ENCODE data around the gene TECPR2.

Gene TECPR2

DNA sequence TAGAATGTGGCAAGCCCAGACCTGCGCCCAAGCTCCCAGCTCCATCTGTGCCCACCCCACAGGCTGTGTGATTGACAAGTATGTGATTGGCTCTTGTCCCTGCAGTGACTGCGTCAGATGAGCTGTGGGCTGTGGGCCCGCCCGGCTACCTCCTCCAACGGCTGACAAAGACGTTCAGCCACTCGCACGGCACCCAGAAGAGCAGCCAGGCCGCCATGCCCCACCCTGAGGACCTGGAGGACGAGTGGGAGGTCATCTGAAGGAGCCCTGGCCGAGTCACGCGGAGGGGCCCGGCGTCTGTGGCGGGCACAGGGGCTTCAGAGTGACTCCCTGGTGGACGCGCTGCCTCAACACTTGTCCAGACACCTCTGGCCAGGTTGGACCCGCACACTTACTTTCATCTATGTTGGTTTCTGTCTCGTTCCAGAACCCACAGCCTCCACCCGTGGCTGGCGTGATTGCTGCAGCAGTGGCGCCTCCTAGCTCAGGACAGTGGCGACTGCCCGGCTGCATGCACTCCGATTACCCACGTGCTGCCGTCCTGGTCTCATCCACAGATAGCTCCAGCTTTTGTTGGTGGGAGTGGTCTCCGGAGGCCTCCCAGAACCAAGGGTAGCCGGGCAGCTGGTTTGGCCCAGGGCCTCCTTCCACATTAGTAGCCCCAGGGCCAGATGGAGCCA is 135.4 kb downstream of the TECPR2 start:
- no peak for DNase-seq

DNA sequence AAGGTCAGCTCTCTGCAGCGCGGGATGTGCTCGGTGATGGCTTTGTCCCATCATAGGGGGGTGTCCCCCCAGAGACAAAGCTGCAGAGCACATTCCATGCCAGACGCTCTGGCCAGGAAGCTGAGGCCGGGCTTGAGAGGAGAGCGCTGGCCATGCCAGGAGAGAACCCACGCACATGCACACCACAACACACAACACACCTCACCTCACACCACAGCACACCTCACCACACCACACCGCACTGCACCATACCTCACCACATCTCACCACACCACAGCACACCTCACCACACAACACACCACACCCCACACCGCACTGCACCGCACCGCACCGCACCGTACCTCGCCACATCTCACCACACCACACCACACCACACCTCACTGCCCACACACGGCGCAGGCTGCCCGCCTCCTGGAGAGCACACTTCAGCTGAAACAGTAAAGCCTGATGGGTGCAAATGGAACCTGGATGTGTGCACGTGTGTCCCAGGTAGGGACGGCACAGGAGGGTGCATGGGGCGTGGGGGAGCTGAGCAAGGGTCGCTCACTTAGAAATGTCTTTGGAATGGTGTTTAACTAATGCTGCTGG is 136.0 kb downstream of the TECPR2 start:
- DNase-seq: no peak

DNA sequence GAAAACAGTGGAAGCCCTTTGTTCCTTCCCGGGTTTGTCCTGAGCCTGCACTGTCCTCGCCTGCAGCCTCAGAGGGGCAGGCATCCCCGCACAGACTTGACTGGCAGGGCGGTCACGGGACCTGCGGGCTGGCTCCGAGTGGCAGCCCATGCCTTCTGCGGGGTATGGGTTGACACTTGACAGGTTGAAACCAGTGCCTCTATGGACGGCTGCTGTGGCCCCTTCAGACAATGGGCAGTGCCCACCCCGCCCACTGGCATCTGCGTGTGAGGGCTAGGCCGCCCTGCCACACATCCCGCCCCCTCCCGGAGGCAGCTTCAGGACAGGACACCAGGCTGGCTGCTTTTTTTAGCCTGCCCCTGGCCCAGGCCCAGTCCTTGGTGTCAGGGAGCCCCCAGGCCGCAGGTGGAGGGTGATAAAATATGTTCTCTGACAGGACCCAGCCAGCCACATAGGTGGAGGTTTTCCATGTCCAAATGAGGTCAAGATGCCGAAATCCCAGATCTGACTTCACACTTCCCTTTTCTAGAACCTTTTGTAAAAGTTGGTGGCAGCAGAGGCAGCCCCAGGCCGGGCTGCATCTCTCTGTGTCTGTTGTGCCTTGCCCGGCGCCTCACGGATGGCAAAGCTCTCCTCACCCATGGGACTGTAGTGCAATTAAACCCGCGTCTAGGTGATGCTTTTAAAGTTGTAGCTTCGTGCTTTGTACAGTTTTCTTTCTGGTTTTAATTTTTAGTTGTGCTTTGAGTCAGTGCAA is 136.8 kb downstream of the TECPR2 start:
- no peak for DNase-seq

DNA sequence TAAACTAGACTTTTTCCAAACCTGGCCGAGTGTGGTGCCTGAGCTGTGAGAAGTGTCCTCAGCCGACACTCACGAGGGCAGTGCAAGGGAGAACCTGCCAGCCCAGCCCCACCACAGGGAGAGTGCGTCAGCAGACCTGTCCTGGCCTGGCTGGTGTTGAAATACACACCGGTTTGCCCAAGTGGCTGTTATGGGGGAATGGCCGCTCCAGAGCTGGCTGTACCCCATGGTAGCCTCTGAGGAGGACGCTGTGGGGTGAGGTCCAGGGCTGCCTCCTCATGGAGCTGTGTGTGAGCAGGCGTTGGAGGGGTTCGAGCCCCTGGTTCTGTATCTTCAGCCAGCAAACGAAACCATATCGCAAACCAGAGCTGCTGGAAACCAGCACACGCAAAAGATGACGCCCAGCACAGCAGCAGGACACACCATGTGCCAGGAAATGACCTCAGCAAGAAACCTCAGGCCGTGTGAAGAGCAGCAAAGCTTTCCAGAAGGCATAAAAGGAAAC is 137.5 kb downstream of the TECPR2 start:
- no peak for DNase-seq

DNA sequence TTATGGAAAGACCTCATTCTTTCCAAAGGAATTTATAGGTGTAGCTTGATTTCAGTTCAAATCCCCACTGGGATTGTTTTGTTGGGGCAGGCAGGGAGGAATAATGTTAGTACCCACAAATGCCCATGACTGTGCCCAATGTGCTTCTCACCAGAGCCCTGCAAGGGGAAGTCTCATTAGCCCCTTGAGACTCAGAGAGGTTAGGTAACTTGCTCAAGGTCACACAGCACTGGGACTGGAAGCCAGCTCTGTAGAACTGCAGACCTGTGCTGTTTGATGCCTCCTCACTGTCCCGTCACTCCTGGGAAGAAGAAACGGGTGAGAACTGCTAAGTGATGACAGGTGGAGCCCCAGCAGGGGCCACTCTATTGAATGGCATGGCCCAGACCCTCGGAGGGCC is 138.0 kb downstream of the TECPR2 start:
- no peak for DNase-seq

- DNase-seq: no peak
These were observed 139.1 kb downstream of the TECPR2 start for GRCh38 chr14:102501751-102502315.

- no peak for DNase-seq
These were observed 139.8 kb downstream of the TECPR2 start for GRCh38 chr14:102502571-102502970.

- DNase-seq: no peak
These were observed 141.0 kb downstream of the TECPR2 start for GRCh38 chr14:102503641-102504327.

- no peak for DNase-seq
These were observed 141.7 kb downstream of the TECPR2 start for GRCh38 chr14:102504328-102504999.

DNA sequence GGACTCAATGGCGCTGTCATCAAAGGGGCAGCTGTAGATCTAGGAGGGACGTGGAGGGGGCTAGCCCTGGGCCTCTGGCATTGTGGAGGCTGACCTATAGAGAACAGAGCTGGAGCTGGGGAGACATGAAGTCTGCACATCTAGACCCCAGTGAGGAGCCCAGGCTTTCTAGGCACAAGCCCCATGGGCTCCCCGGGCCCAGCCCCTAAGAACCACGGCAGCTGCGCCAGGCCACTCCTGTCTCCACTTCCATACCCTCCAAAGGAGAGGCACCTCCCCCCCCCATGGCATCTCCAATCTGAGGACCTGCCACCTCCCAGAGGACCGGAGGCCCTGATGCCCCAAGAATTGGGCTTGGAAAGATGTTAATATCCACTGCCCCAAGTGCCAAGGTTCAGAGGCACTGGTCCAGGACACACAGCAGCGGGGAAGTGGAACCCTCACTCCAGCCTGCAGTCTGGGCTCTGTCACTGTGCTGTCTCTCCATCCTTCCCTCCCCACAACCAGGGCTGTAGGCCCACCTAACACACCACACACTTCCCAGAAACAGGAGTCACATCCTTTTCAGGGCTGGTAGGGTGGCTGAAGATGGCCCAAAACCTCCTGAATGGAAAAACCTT is 142.4 kb downstream of the TECPR2 start:
- DNase-seq: no peak

DNA sequence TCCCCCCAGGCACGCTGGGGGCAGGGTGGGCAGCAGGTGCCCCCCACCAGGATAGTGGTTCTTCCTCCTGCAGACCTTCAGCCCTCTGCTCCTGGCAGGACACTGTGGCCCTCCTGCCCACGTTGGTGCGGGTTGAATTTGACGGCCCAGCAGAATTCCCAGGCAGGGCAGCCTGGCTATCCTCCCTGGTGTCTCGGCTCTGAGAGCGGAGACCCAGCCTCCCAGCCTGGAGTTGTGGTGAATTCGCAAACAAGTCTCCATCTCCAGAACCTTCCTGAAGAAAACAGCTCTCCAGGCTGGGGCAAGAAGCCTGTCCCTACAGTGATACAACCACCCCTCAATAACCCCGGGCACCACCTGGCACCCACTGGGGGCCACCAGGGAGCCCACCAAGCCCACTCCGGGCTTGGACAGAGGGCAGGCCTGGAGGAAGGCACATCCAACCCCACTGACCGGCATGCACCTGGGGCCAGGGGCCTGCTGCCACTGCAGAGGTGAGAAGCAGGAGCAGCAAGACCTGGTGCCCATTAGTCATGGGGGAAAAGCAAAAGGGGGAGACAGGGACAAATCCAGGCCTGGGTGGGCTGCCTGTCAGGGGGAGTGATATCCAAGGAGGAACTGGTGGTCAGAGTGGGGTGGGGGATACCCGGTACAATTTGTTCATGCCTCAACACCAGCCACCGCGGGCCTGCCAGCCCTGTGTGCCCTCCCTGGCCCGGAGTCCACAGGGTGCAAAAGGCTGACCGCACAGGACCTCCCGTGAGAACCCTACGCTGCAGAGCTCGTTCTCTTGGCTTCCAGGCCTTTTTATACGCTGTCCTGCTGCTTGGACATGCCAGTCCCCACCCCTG is 143.3 kb downstream of the TECPR2 start:
- DNase-seq: no peak

DNA sequence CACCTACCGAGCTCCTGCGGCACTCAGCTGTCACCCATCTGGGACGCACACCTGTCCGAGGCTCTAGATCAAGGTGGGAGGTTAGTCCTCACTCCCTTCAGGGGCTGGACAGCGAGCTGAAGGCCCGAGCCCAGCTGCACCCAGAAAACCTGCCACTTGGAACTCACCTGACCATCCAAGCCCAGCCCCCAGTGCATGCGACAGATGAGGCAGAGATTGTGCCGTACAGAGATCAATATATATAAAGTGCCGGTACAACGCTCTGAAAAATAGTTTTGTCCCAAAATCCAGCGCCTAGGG is 143.8 kb downstream of the TECPR2 start:
- no peak for DNase-seq

GRCh38 chr14:102507081-102507856 is 144.5 kb downstream of the TECPR2 start:
- DNase-seq: no peak

DNA sequence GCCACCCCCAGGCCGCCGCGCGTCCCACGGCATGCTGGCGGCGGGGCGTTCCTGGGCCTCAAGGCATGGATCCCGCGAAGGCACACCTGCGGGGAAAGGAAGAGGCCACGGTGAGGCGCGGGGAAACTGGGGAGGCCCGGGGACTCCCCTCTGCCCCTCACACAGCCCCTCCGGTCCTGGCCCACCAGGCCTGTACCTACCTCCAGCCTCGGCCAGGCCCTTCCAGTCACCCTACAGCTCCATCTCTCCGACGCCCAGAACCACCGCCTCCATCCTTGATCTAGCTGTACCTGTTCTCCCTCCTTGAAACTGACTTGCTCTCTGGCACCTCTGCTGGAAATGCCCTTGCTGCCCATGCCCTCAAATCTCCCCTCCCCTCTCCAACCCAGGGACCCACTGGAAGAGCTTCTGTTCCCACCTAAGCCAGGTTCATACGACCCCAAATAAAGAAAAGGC is 145.1 kb downstream of the TECPR2 start:
- DNase-seq: no peak

GRCh38 chr14:102508410-102508773 is 145.7 kb downstream of the TECPR2 start:
- DNase-seq: no peak

DNA sequence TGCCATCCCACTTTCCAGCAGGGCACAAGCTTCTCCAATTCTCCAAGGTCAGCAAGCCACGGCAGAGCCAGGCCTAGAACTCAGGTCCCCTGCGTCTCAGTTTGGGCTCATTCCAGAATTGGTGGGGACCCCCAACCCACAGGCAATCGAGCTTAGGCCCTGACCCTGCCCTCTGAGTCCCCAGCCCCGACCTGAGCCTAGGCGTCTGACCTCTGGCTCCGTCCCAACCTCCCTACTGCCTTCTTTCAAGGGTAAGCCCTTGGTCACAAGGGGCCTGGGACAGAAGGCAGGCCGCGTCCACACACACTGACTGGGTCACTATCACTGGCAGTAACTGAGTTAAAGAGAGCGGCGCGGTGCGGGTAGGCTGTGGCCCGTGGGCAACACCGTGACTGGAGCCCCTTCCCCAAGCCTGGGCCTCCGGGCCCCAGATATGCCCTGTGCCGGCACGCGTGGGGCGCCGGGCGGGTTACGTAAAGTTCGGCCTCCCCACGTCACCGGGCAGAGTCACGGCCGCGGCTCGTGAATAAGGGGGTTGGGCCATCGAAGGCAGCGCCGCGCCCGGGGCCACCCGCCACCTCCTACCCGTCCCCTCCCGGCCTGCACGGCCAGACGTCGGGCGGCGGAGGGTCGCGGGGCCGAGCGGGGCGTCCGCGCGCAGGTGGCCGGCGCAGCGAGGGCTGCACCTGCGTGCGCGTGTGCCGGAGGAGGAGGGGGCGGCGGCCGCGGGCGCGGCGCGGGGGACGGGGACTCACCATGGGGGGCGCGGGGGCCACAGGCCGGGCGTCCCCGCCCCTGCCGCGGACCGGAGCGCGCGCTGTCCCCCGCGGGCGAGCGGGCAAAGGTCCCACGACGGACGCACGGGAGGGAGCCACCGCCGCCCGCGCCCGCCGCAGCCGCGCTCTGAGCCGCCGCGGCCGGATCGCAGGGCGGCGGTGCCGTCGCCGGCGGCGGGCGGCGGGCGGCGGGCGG is 146.3 kb downstream of the TECPR2 start:
- peak; percentile 66 for DNase-seq

DNA sequence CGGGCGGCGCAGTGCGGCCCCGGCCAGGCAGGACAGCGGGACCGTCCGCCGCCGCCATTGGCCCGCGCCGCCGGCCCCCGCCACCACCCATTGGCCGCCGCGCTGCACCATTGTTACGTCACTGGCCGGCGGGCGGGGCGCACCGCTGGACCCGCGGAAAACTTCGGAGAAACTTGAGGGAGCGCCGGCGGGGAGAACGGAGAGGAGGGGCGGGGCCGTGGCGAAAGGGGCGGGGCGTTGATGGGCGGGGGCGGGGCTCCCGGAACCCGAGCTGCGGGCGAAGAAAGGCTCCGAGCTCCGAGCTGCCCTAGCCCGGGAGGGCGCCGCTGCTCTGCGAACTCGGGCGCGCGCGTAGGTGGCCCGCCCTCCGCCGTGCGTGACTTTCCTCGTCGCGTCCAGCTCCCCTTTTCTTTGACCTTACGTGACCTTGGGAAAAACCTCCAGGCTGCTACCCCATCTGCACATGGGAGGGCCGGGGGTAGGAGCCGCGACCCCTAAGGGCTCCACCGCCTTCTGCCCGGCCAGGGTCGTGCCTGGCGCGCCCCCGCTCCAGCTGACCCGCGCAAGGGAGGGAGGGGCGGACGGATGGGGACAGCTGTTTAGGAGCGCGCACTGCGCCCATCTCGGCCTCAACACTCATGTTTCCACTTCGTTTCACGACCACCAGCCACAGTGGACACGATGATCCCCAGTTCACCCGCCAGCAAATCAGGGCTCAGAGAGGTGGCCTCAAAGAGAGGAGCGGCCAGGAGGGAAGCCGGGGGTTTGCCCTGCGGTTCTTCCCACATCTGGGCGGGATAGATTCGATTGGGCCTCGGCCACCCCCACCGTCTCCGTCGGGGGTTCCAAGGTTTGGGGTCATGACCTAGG is 147.2 kb downstream of the TECPR2 start, which contains the start of gene ANKRD9:
ANKRD9 (minus strand) TSS at position 31 of the 870 bp plus-strand sequence. CDS start 1,887 bp downstream, outside the sequence.
- DNase-seq: peak; percentile 77
